H1 (cell line): ENCODE measurements around the gene AAMP. TPM values are rescaled to one million over a fixed set of nuclear protein-coding genes. Genes with fewer than 3 reads are reported as not detected.
A peak's percentile ranks its signal among the peaks of the same experiment; 100 is the strongest.

Source experiments
- CTCF ChIA-PET: fragments of 300-600 bp; sonication (Branson Sonifier 250); formaldehyde crosslinking; loops from one replicate; lab custom pipeline; 2021; ENCODE audit not compliant: partially characterized antibody; lab: Charles Lee
- POLR2A ChIA-PET: fragments of 300-600 bp; sonication (Branson Sonifier 250); formaldehyde crosslinking; loops from one replicate; lab custom pipeline; 2021; ENCODE audit warnings: inconsistent platforms; ENCODE audit not compliant: partially characterized antibody; lab: Charles Lee
- DNase-seq, 2 experiments: peaks; one replicate each; pipeline versions ENCODE4 v3.0.0 to v3.0.0-alpha.2; 2010 to 2022; ENCODE audit warnings: low spot score in 2 of 2, low read depth in 1 of 2, mixed read lengths in 1 of 2
- FAIRE-seq: peaks from 2 replicates; lab custom pipeline; 2011; peaks lifted over from hg19 to GRCh38; lab: Jason Lieb, UNC
- H2AFZ ChIP-seq: 2 replicates; pipeline ENCODE4 v1.8.1; 2012; ENCODE audit warnings: low read length, inconsistent platforms
- H2AK5ac ChIP-seq: 2 replicates; pipeline ENCODE4 v1.6.1; 2013; ENCODE audit warnings: low read depth, low read length
- H2BK120ac ChIP-seq: replicated peaks from 2 replicates; pipeline ENCODE3; 2013; ENCODE audit warnings: low read depth, low read length, inconsistent platforms
- H2BK12ac ChIP-seq: 2 replicates; pipeline ENCODE4 v1.6.1; 2013; ENCODE audit warnings: low read depth, low read length
- H2BK15ac ChIP-seq: 2 replicates; pipeline ENCODE4 v1.6.1; 2013; ENCODE audit warnings: low read length
- H2BK20ac ChIP-seq: 2 replicates; pipeline ENCODE4 v1.6.1; 2013; ENCODE audit warnings: low read length
- H2BK5ac ChIP-seq: 2 replicates; pipeline ENCODE4 v1.6.1; 2013; ENCODE audit warnings: low read depth, low read length
- H3K14ac ChIP-seq: 2 replicates; pipeline ENCODE4 v1.6.1; 2013; ENCODE audit warnings: inconsistent platforms; ENCODE audit not compliant: insufficient read length
- H3K18ac ChIP-seq: 2 replicates; pipeline ENCODE4 v1.6.1; 2013; ENCODE audit warnings: low read length; ENCODE audit errors: extremely low read depth
- H3K23ac ChIP-seq: 2 replicates; pipeline ENCODE4 v1.6.1; 2013; ENCODE audit warnings: inconsistent platforms; ENCODE audit not compliant: insufficient read length
- H3K23me2 ChIP-seq: 2 replicates; pipeline ENCODE4 v1.6.1; 2013; ENCODE audit warnings: low read depth, low read length
- H3K27ac ChIP-seq: 2 replicates; pipeline ENCODE4 v1.6.1; 2011; ENCODE audit warnings: low read depth, low read length, inconsistent platforms
- H3K27me3 ChIP-seq, 4 experiments: replicated peaks in 1 of 4; 1 replicate in 1 of 4; 2 replicates in 3 of 4; pipeline versions ENCODE4 v1.6.1 to v1.8.1; 2011 to 2013; ENCODE audit warnings: low read length in 3 of 4, mild to moderate bottlenecking in 3 of 4, inconsistent platforms in 2 of 4, mixed read lengths in 2 of 4, moderate library complexity in 1 of 4; ENCODE audit not compliant: control insufficient read depth in 3 of 4, insufficient read depth in 3 of 4; ENCODE audit errors: extremely low read depth in 1 of 4
- H3K36me3 ChIP-seq, 4 experiments: 2 replicates each; pipeline versions ENCODE4 v1.6.1 to v1.8.1; 2011 to 2013; ENCODE audit warnings: mild to moderate bottlenecking in 4 of 4, low read length in 3 of 4, moderate library complexity in 2 of 4, control low read depth in 1 of 4, inconsistent platforms in 1 of 4; ENCODE audit not compliant: insufficient read depth in 4 of 4, control insufficient read depth in 2 of 4
- H3K4ac ChIP-seq: replicated peaks from 2 replicates; pipeline ENCODE3; 2013; ENCODE audit warnings: low read length, low read depth, mixed read lengths, inconsistent platforms; ENCODE audit not compliant: insufficient read length
- H3K4me1 ChIP-seq, 4 experiments: replicated peaks in 1 of 4; 1 replicate in 1 of 4; 2 replicates in 3 of 4; pipeline versions ENCODE4 v1.6.1 to v1.8.1; 2011 to 2013; ENCODE audit warnings: low read length in 3 of 4, inconsistent platforms in 2 of 4, mixed read lengths in 1 of 4; ENCODE audit not compliant: insufficient read depth in 4 of 4, control insufficient read depth in 3 of 4
- H3K4me2 ChIP-seq, 2 experiments: 2 replicates each; pipeline versions ENCODE4 v1.6.1 to v1.8.1; 2011 to 2013; ENCODE audit warnings: low read depth in 2 of 2, low read length in 2 of 2, control low read depth in 1 of 2, inconsistent platforms in 1 of 2, mild to moderate bottlenecking in 1 of 2; ENCODE audit not compliant: insufficient read depth in 1 of 2
- H3K4me3 ChIP-seq, 4 experiments: fragments of 200-600, 300-600 bp in 1 of 4; sonication (generic), shearing (Covaris generic), sonication (Bioruptor Twin) in 1 of 4; 2 replicates each; pipeline versions ENCODE4 v1.5.1 to v1.8.1; 2011 to 2016; ENCODE audit warnings: low read length in 4 of 4, low read depth in 3 of 4, control low read depth in 2 of 4, inconsistent platforms in 2 of 4, mild to moderate bottlenecking in 2 of 4, mixed read lengths in 1 of 4, moderate library complexity in 1 of 4; ENCODE audit not compliant: insufficient read depth in 2 of 4; ENCODE audit errors: extremely low read depth in 1 of 4
- H3K56ac ChIP-seq: replicated peaks from 2 replicates; pipeline ENCODE3; 2013; ENCODE audit warnings: low read depth, mild to moderate bottlenecking, mixed read lengths, low read length, inconsistent platforms; ENCODE audit not compliant: insufficient read length
- H3K79me1 ChIP-seq: 2 replicates; pipeline ENCODE4 v1.6.1; 2013; ENCODE audit warnings: low read depth, low read length, control low read depth
- H3K79me2 ChIP-seq, 2 experiments: 2 replicates each; pipeline versions ENCODE4 v1.6.1 to v1.8.1; 2012 to 2013; ENCODE audit warnings: low read length in 2 of 2, mild to moderate bottlenecking in 2 of 2, inconsistent platforms in 1 of 2; ENCODE audit not compliant: insufficient read depth in 2 of 2, control insufficient read depth in 1 of 2
- H3K9ac ChIP-seq, 4 experiments: replicated peaks in 1 of 4; 1 replicate in 1 of 4; 2 replicates in 3 of 4; pipeline versions ENCODE4 v1.6.1 to v1.8.1; 2011 to 2013; ENCODE audit warnings: low read depth in 3 of 4, low read length in 3 of 4, control low read depth in 2 of 4, mild to moderate bottlenecking in 2 of 4, moderate library complexity in 2 of 4, inconsistent platforms in 1 of 4; ENCODE audit errors: extremely low read depth in 1 of 4
- H3K9me3 ChIP-seq, 2 experiments: 2 replicates each; pipeline versions ENCODE4 v1.6.1 to v1.8.1; 2012 to 2013; ENCODE audit warnings: mild to moderate bottlenecking in 2 of 2, moderate library complexity in 2 of 2, control low read depth in 1 of 2, inconsistent platforms in 1 of 2, low read depth in 1 of 2, low read length in 1 of 2, mixed read lengths in 1 of 2; ENCODE audit not compliant: insufficient read depth in 2 of 2
- H4K20me1 ChIP-seq, 2 experiments: replicated peaks in 1 of 2; 2 replicates each; pipeline versions ENCODE3 to v1.8.1; 2011 to 2013; ENCODE audit warnings: inconsistent platforms in 2 of 2, low read length in 2 of 2, mild to moderate bottlenecking in 1 of 2; ENCODE audit not compliant: insufficient read depth in 2 of 2, control insufficient read depth in 1 of 2
- H4K5ac ChIP-seq: 2 replicates; pipeline ENCODE4 v1.6.1; 2013; ENCODE audit warnings: low read length, low read depth, mixed read lengths, inconsistent platforms; ENCODE audit not compliant: insufficient read length
- H4K8ac ChIP-seq: 2 replicates; pipeline ENCODE4 v1.8.0; 2013; ENCODE audit warnings: mild to moderate bottlenecking, moderate library complexity, low read length, inconsistent platforms; ENCODE audit not compliant: insufficient read depth; ENCODE audit errors: extremely low read depth
- H4K91ac ChIP-seq: replicated peaks from 2 replicates; pipeline ENCODE3; 2013; ENCODE audit warnings: low read length, mixed read lengths, inconsistent platforms; ENCODE audit not compliant: insufficient read length
- BRCA1 ChIP-seq: IDR thresholded peaks from 2 replicates; pipeline ENCODE4 v1.6.1; 2012; ENCODE audit warnings: low read depth, low read length, improper control_type of control experiment
- EGR1 ChIP-seq: IDR thresholded peaks from 2 replicates; pipeline ENCODE4 v1.6.1; 2011; ENCODE audit warnings: low read depth, low read length, borderline replicate concordance
- NRF1 ChIP-seq: IDR thresholded peaks from 2 replicates; pipeline ENCODE4 v1.6.1; 2011; ENCODE audit warnings: mild to moderate bottlenecking, low read depth, low read length, improper control_type of control experiment
- POLR2A ChIP-seq, 2 experiments: IDR thresholded peaks; 1 replicate in 1 of 2; 2 replicates in 1 of 2; pipeline ENCODE4 v1.6.1; 2011; ENCODE audit warnings: low read depth in 2 of 2, low read length in 2 of 2, mild to moderate bottlenecking in 2 of 2; ENCODE audit errors: control extremely low read depth in 1 of 2
- SP1 ChIP-seq: IDR thresholded peaks from 2 replicates; pipeline ENCODE4 v1.6.1; 2011; ENCODE audit warnings: low read depth, low read length
- SP4 ChIP-seq: IDR thresholded peaks from 2 replicates; pipeline ENCODE4 v1.6.1; 2012; ENCODE audit warnings: low read length, inconsistent platforms
- WGBS, 2 experiments: shearing (Covaris generic) in 1 of 2; methylation state at CpG; one replicate each; pipeline versions ENCODE4 v1.1.6 to v1.1.7; 2013 to 2015; ENCODE audit warnings: low lambda C conversion rate in 2 of 2, mixed read lengths in 2 of 2, inconsistent platforms in 1 of 2, low coverage in 1 of 2, missing lambda C conversion rate in 1 of 2; ENCODE audit not compliant: insufficient replicate concordance in 2 of 2, insufficient coverage in 1 of 2, insufficient read length in 1 of 2; ENCODE audit errors: extremely low coverage in 1 of 2, missing lambda C conversion rate in 1 of 2; 5-methylcytosine and 5-hydroxymethylcytosine counted together
- long read RNA-seq, 2 experiments: library from RNA in 1 of 2; library from capped mRNA in 1 of 2; stranded (forward); transcript quantifications; one replicate each; pipeline ENCODE4 v2.0.0, GENCODE V29; 2021; ENCODE audit warnings: inconsistent platforms in 1 of 2
- polyA minus RNA-seq, 3 experiments: library from RNA; depleted of rRNA, polyadenylated mRNA; stranded (reverse); fragments of >200 nt; gene quantifications; 1 replicate in 2 of 3; 2 replicates in 1 of 3; pipeline ENCODE4 v1.2.3, GENCODE V29; 2011
- polyA plus RNA-seq, 7 experiments: library from polyadenylated mRNA; depleted of rRNA in 3 of 7; stranded (reverse) in 5 of 7; unstranded in 2 of 7; fragments of >200 nt in 5 of 7; fragments of 200-250 nt in 2 of 7; gene quantifications; 1 replicate in 5 of 7; 2 replicates in 1 of 7; 4 replicates in 1 of 7; pipeline versions ENCODE4 v1.2.1 to v1.2.3, GENCODE V29; 2011 to 2013; ENCODE audit warnings: missing spikeins in 2 of 7, mixed read lengths in 2 of 7
- total RNA-seq: library from RNA; stranded (reverse); fragmentation: NEBNext Ultra II Directional; extraction: Animal tissue kit (Norgen Biotek cat#: 25700); gene quantifications from 2 replicates; pipeline ENCODE4 v1.2.1, GENCODE V29; 2021

Gene AAMP
- total RNA-seq: 119 and 125 TPM in 2 replicates
- 119 and 192 TPM in 2 replicates for polyA plus RNA-seq (2011; rRNA removed)
- 160 TPM for polyA plus RNA-seq (2011; cell fraction: cytosol; rRNA removed)
- 186 TPM for polyA plus RNA-seq (2011; cell fraction: nucleus; rRNA removed)
- 134 to 150 TPM (median 145 TPM) in 4 replicates for polyA plus RNA-seq (2012, experiment 1 of 2)
- 97.6 TPM for polyA plus RNA-seq (2012, experiment 2 of 2)
- 53.4 TPM for polyA plus RNA-seq (2013, experiment 1 of 2)
- polyA plus RNA-seq (2013, experiment 2 of 2): 54.8 TPM
- polyA minus RNA-seq (2011; rRNA and poly(A)+ RNA removed): 67.0 and 74.5 TPM in 2 replicates
- polyA minus RNA-seq (2011; cell fraction: cytosol; rRNA and poly(A)+ RNA removed): 57.8 TPM
- polyA minus RNA-seq (2011; cell fraction: nucleus; rRNA and poly(A)+ RNA removed): 29.8 TPM
- long read RNA-seq, experiment 1, transcript AAMP-204 (11 exons, 1,804 nt): minor isoform, 7 of 140 reads
- long read RNA-seq, experiment 1, transcript AAMP-202 (10 exons, 1,761 nt): minor isoform, 7 of 140 reads
- long read RNA-seq, experiment 1, transcript AAMP-201 (11 exons, 1,886 nt): major isoform, 45 of 140 reads
- long read RNA-seq, experiment 1, partial matches to known transcripts: 59 of 140 reads
- long read RNA-seq, experiment 1, other reads (novel, unspliced or antisense): 16 of 140 reads
- long read RNA-seq, experiment 2, transcript AAMP-201 (11 exons, 1,886 nt): major isoform, 270 of 446 reads
- long read RNA-seq, experiment 2, transcript AAMP-204 (11 exons, 1,804 nt): minor isoform, 41 of 446 reads
- long read RNA-seq, experiment 2, transcript AAMP-202 (10 exons, 1,761 nt): minor isoform, 26 of 446 reads
- long read RNA-seq, experiment 2, partial matches to known transcripts: 78 of 446 reads
- long read RNA-seq, experiment 2, other reads (novel, unspliced or antisense): 31 of 446 reads

- Histone ChIP-seq H2BK120ac (no peak within 1 kb of the TSS), H3K23me2 (peaks cover 10% of the 10 kb centered on the region), H3K9me3 (no peaks in the 10 kb centered on the region), H3K27me3 (no peaks in the 10 kb centered on the region), H3K79me1 (peaks cover 8% of the 10 kb centered on the region; the same call in 1 of the 2 replicates), H3K4me2 (peak within 1 kb of the TSS; percentile 84 to 95), H4K91ac (peak within 1 kb of the TSS; percentile 22), H3K56ac (peak within 1 kb of the TSS; percentile 52), H3K18ac (peak within 1 kb of the TSS; percentile 87), H3K4me3 (peak within 1 kb of the TSS; percentile 89 to 95 (median 92)), H2BK15ac (peak within 1 kb of the TSS; percentile 61), H2BK5ac (peak within 1 kb of the TSS; percentile 69), H2AFZ (peak within 1 kb of the TSS; percentile 48; the same call in 1 of the 2 replicates), H2BK20ac (no peak within 1 kb of the TSS), H3K27ac (peak within 1 kb of the TSS; percentile 28; the same call in 1 of the 2 replicates), H3K4me1 (peaks cover 0 to 7% (median 4%) of the 10 kb centered on the region in 4 experiments; a peak in 4 of 7 replicates), H4K8ac (peak within 1 kb of the TSS; percentile 73; the same call in 1 of the 2 replicates), H3K9ac (peak within 1 kb of the TSS; percentile 35 to 88 (median 70)), H3K4ac (no peak within 1 kb of the TSS), H3K14ac (no peak within 1 kb of the TSS), H3K36me3 (peaks cover 12 to 40% (median 21%) of the 10 kb centered on the region in 4 experiments; a peak in 7 of 8 replicates), H3K23ac (no peak within 1 kb of the TSS), H3K79me2 (peaks cover 0 to 10% of the 10 kb centered on the region in 2 experiments; a peak in 2 of 4 replicates), H2BK12ac (peak within 1 kb of the TSS; percentile 27; the same call in 1 of the 2 replicates), H2AK5ac (no peak within 1 kb of the TSS), H4K5ac (no peak within 1 kb of the TSS), H4K20me1 (peaks cover 0 to 7% of the 10 kb centered on the region in 2 experiments)
- DNase-seq: peak; percentile 97 to 100
- ChIA-PET POLR2A (interaction anchor here (0.7 to 2.8 kb wide), 13 partner anchors 10 to 192 kb away, joined by 3 to 29 read pairs (median 5); partner anchors contain the start of gene GPBAR1), CTCF (interaction anchor here (0.7 to 8.2 kb wide), 11 partner anchors 10 to 161 kb away, joined by 3 to 131 read pairs (median 24); partner anchors contain the start of genes CATIP, GPBAR1 and TMBIM1)
- 1% methylated on average over 39 of the region's 64 CpGs; no CpG with 5 or more reads in 1 of the 2 experiments for WGBS, 2 experiments
- peak; percentile 42 for FAIRE-seq
- peak; percentile 86 for TF ChIP-seq SP4
- TF ChIP-seq SP1: peak; percentile 98
- TF ChIP-seq BRCA1: no peak
- no peak for TF ChIP-seq NRF1
- TF ChIP-seq POLR2A (IDR thresholded peaks at IDR 0.05; ENCODE audit: control extremely low read depth in 1 of 2, low read depth in 2 of 2, low read length in 2 of 2): peak in 1 of 2 experiments; percentile 82; a peak in 2 of 3 replicates
- peak; percentile 99 for TF ChIP-seq EGR1
These were observed at the start of gene AAMP, which contains the start of gene PNKD for GRCh38 chr2:218269900-218270720. Gene AAMP, minus strand, starts transcription at chr2:218270137. Its CDS starts 51 bp downstream, at chr2:218270086. Gene PNKD, plus strand, starts transcription at chr2:218270519. Its CDS starts 17 bp downstream, at chr2:218270536.
